ENCODE measurements around the gene PRKACG. TPM values are rescaled to one million over a fixed set of nuclear protein-coding genes. Genes with fewer than 3 reads are reported as not detected.

The PRKACG gene
- total RNA-seq, 1 donor from 2014 or later = not detected

GRCh38 chr9:68983522-68984424 is 30.1 kb downstream of the PRKACG start:
- DNase-seq (ENCODE audit: low spot score) (no peak), ATAC-seq (no peak)

GRCh38 chr9:68983008-68983411 is 30.9 kb downstream of the PRKACG start:
- DNase-seq (ENCODE audit: low spot score) (no peak), ATAC-seq (no peak)

- DNase-seq (ENCODE audit: low spot score) (no peak), ATAC-seq (no peak)
Measured at GRCh38 chr9:68981789-68982188, 32.1 kb downstream of the PRKACG start.

GRCh38 chr9:68980341-68980914 is 33.5 kb downstream of the PRKACG start:
- DNase-seq (ENCODE audit: low spot score) = no peak
- ATAC-seq = no peak

- DNase-seq (ENCODE audit: low spot score) = no peak
- no peak for ATAC-seq
Measured at GRCh38 chr9:68979538-68980314, 34.2 kb downstream of the PRKACG start.

GRCh38 chr9:68978501-68978900 is 35.4 kb downstream of the PRKACG start:
- no peak for ATAC-seq
- DNase-seq (ENCODE audit: low spot score) = no peak

- no peak for ATAC-seq
- no peak for DNase-seq (ENCODE audit: low spot score)
Measured at GRCh38 chr9:68978066-68978465, 35.8 kb downstream of the PRKACG start.

GRCh38 chr9:68975365-68976043 is 38.4 kb downstream of the PRKACG start:
- ATAC-seq (peak; percentile 13), DNase-seq (ENCODE audit: low spot score) (no peak)

- DNase-seq (ENCODE audit: low spot score) (no peak), ATAC-seq (no peak)
Measured at GRCh38 chr9:68974901-68975300, 39.0 kb downstream of the PRKACG start.

- DNase-seq (ENCODE audit: low spot score) (no peak), ATAC-seq (no peak)
Measured at GRCh38 chr9:68974431-68974830, 39.5 kb downstream of the PRKACG start.

- DNase-seq (ENCODE audit: low spot score) (no peak), ATAC-seq (no peak)
Measured at GRCh38 chr9:68973619-68974018, 40.3 kb downstream of the PRKACG start.

GRCh38 chr9:68970151-68970550 is 43.8 kb downstream of the PRKACG start:
- no peak for DNase-seq (ENCODE audit: low spot score)
- no peak for ATAC-seq

GRCh38 chr9:68969538-68969937 is 44.4 kb downstream of the PRKACG start:
- DNase-seq (ENCODE audit: low spot score) = no peak
- no peak for ATAC-seq

GRCh38 chr9:68967800-68968199 is 46.1 kb downstream of the PRKACG start:
- ATAC-seq (no peak), DNase-seq (ENCODE audit: low spot score) (no peak)

- ATAC-seq (no peak), DNase-seq (ENCODE audit: low spot score) (no peak)
Measured at GRCh38 chr9:68966496-68966944, 47.4 kb downstream of the PRKACG start.

GRCh38 chr9:68964765-68965164 is 49.1 kb downstream of the PRKACG start:
- DNase-seq (ENCODE audit: low spot score) = no peak
- ATAC-seq = no peak

- ATAC-seq (no peak), DNase-seq (ENCODE audit: low spot score) (no peak)
Measured at GRCh38 chr9:68964102-68964541, 49.8 kb downstream of the PRKACG start.

- no peak for ATAC-seq
Measured at GRCh38 chr9:68963416-68963815, 50.5 kb downstream of the PRKACG start.

More at GRCh38 chr9:68963416-68963815, 50.5 kb downstream of the PRKACG start:
- DNase-seq (ENCODE audit: low spot score) = no peak

Measured in left lobe of liver (tissue), 2 donors.